HG02798 (cell line): ENCODE results near the gene ATP5PB.
A peak's percentile ranks its signal among the peaks of the same experiment; 100 is the strongest.

ENCODE experiments used
- ATAC-seq: cut with Tn5 transposase; IDR thresholded peaks from one replicate; pipeline ENCODE4 v1.9.1; 2021; ENCODE audit warnings: mild to moderate bottlenecking; ENCODE audit not compliant: unreplicated experiment, poor library complexity

The ATP5PB gene

DNA sequence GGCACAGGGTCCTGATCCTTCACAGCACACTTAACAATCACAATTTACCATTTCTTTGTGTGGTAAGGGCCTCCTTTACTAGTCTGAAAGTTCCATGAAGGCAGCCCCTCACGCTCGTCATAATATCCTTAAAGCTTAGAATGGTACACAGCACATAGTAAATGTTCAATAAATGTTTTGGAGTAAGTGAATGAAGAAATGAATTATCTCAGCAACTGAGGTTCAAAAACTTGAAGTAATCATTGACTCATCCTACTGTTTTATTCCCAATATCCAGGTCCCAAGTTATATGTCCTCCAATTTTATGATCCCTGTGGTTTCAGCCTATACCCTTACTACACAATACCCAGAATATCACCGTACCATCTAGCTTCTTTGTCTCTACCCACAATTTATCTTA is 22.3 kb downstream of the ATP5PB start:
- no peak for ATAC-seq

- ATAC-seq: no peak
Measured at GRCh38 chr1:111474106-111474505, 24.8 kb downstream of the ATP5PB start.

DNA sequence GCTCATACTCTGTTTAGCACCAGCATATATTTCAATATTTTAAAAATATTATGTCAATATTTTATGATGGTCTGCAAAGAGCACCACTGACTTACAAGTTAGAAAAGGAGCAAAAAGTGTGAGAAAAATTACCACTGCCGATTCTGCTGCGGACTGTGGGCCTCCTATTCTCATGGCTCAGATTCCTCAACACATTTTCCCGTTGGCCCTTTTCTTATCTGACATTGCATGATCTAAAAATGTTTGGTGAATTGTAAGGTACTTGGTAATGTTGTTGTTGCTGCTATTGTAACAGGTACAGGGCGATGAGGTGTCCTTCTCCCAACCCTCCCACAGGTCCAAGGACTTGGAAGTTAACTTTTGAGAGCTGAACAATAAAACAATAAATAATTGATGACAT is 25.3 kb downstream of the ATP5PB start:
- ATAC-seq: no peak

DNA sequence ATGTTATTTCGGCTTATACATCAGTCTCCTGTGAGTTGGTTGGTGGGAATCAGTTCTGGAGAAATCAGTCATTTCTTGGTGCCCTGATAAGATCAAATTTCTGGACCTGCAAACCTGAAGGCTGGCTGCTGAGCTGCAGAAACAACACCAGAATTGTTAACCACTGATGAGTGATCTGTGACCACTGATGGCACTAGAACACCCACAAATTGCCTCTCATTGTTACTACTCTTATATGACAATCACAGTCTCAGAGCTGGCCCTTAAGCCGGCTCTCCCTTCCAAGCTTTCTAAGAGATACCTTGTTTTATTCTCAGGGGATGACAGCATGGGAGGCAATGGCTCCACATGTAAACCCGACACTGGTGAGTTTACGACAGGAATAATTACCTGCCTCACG is 26.4 kb downstream of the ATP5PB start:
- ATAC-seq: peak; percentile 42

- ATAC-seq: no peak
Measured at GRCh38 chr1:111476214-111476613, 26.9 kb downstream of the ATP5PB start.

GRCh38 chr1:111476761-111477309 is 27.6 kb downstream of the ATP5PB start:
- ATAC-seq: peak; percentile 70

GRCh38 chr1:111480674-111481073 is 31.4 kb downstream of the ATP5PB start:
- no peak for ATAC-seq

- peak; percentile 46 for ATAC-seq
Measured at GRCh38 chr1:111481387-111482221, 32.3 kb downstream of the ATP5PB start.

GRCh38 chr1:111483166-111483565 is 33.9 kb downstream of the ATP5PB start:
- no peak for ATAC-seq

DNA sequence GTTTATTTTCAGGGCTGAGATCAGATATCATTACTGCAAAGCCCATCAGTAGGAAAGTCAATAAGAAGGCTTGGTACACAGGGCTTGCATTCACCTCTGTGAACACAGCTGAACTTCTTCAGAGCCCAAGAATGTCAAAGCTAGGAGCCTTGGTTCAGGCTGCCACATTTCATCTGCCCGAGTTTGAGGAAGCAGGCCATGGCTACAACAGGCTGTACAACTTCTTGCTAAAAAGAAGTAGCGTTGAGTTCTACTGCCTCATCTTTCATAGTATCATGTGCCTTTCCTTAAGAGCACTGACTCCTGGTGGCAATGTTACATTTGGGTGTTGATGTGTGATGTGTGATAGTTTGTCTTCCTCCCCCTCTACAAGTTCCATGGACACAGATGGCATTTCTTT is 34.6 kb downstream of the ATP5PB start:
- ATAC-seq: no peak

- ATAC-seq: no peak
Measured at GRCh38 chr1:111484391-111485026, 35.2 kb downstream of the ATP5PB start.

DNA sequence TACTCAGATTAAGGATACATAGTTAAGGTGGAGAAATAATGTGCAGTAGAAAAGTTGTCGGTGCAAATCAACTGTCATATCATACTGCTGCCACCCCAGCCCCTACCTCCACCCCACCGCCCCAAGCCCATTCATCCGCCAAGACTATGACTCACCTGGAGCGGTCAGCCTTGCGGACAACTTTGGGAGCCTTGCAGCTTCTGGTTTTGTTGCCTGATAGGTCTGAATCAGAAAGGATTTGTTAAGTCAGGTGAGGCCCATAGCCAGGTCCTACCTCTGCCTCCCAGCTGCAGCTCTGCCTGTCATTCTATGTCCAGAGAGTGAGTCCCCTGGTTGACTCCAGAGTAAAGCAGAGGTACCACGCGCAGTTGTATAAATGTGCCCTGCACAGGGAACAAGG is 37.2 kb downstream of the ATP5PB start:
- ATAC-seq: no peak

- ATAC-seq: no peak
Measured at GRCh38 chr1:111487133-111487532, 37.9 kb downstream of the ATP5PB start.

DNA sequence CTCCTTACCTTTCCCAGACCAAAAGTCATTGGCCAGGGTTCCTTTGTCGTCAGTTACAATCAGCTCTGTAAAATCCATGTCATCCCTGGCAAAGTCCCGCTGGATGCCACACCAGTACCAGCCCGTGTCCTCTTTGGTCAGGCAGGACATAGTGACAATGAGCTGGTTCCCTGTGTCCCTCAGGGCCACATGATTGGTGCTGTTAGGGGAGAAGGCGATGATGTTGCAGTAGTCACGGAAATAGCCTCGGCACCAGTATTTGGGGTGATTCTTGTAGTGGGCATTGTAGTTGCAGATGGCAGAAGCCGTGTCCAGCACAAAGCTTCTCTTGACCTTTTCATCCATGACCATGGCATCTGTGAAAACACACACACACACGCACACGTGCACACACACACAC is 39.4 kb downstream of the ATP5PB start:
- no peak for ATAC-seq

GRCh38 chr1:111489604-111490003 is 40.3 kb downstream of the ATP5PB start:
- no peak for ATAC-seq

DNA sequence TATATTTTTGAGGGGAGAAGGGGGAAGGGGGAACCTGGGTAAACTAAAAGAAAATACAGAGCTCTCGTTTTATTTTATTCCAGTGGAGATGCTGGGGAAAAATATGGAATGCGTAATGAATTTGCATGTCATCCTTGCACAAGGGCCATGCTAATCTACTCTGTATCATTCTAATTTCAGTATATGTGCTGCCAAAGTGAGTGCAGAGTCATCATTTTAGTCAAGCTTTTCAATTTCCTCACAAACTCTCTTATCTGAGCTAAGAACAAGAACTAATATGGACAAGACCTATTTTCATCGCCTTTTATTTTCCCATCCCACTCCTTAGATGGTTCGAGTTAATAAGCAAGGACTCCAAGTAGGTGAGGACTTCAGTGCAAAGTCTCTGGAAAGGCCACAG is 41.0 kb downstream of the ATP5PB start:
- no peak for ATAC-seq

- ATAC-seq: no peak
Measured at GRCh38 chr1:111491070-111491469, 41.8 kb downstream of the ATP5PB start.

GRCh38 chr1:111496398-111496797 is 47.1 kb downstream of the ATP5PB start:
- ATAC-seq: no peak

GRCh38 chr1:111497592-111497991 is 48.3 kb downstream of the ATP5PB start:
- ATAC-seq: no peak

GRCh38 chr1:111499026-111499785 is 49.9 kb downstream of the ATP5PB start:
- no peak for ATAC-seq

GRCh38 chr1:111501645-111502044 is 52.4 kb downstream of the ATP5PB start:
- no peak for ATAC-seq
